Measurements from ENCODE around the gene AGAP2. TPM values are rescaled to one million over a fixed set of nuclear protein-coding genes. Genes with fewer than 3 reads are reported as not detected.
"Not testable (repeated sequence)": the region's sequence is repeated elsewhere in the genome, so short reads cannot be mapped to it uniquely, and the experiment has no call there.

Gene AGAP2
- total RNA-seq, 4 donors from 2014 or later: 1.1 to 5.7 (median 2.5) TPM

GRCh38 chr12:57724936-57725740 is 13.4 kb downstream of the AGAP2 start:
- H3K4me3 ChIP-seq: no peak overlapping the region
- H3K27ac ChIP-seq: no peak overlapping the region
- 53 to 68% methylated on average over 10 to 11 of the region's 11 CpGs for WGBS, 2 donors
- DNase-seq (ENCODE audit: low spot score in 2 of 2): no peak
- H3K27me3 ChIP-seq: peaks cover 0 to 5% of the 10 kb centered on the region in 2 donors
- TF ChIP-seq POLR2A (IDR thresholded peaks at IDR 0.05): no peak
- TF ChIP-seq CTCF (IDR thresholded peaks at IDR 0.05): no peak
- no peak for TF ChIP-seq EP300 (IDR thresholded peaks at IDR 0.05)
- peaks cover 0 to 22% (median 9%) of the 10 kb centered on the region in 3 donors for H3K36me3 ChIP-seq
- H3K9me3 ChIP-seq: no peaks in the 10 kb centered on the region
- H3K4me1 ChIP-seq: peaks cover 0 to 22% (median 0%) of the 10 kb centered on the region in 4 donors

- H3K4me1 ChIP-seq: peaks cover 0 to 22% (median 0%) of the 10 kb centered on the region in 4 donors
- no peak for DNase-seq (ENCODE audit: low spot score in 2 of 2)
- no peak overlapping the region for H3K27ac ChIP-seq
- H3K4me3 ChIP-seq: no peak overlapping the region
- 75 to 87% methylated on average over 12 of the region's 12 CpGs for WGBS, 2 donors
- TF ChIP-seq EP300 (IDR thresholded peaks at IDR 0.05) (no peak), CTCF (IDR thresholded peaks at IDR 0.05) (no peak), POLR2A (IDR thresholded peaks at IDR 0.05) (no peak)
- H3K36me3 ChIP-seq: peaks cover 0 to 30% (median 10%) of the 10 kb centered on the region in 3 donors
- no peaks in the 10 kb centered on the region for H3K9me3 ChIP-seq
- H3K27me3 ChIP-seq: peaks cover 0 to 5% of the 10 kb centered on the region in 2 donors
Measured at GRCh38 chr12:57724003-57724935, 14.3 kb downstream of the AGAP2 start.

- Histone ChIP-seq H3K27ac (no peak overlapping the region), H3K36me3 (peaks cover 0 to 37% (median 10%) of the 10 kb centered on the region in 3 donors), H3K27me3 (peaks cover 0 to 5% of the 10 kb centered on the region in 2 donors), H3K4me1 (peaks cover 0 to 22% (median 0%) of the 10 kb centered on the region in 4 donors), H3K9me3 (no peaks in the 10 kb centered on the region), H3K4me3 (no peak overlapping the region)
- WGBS, 2 donors: 63 to 71% methylated on average over 2 of the region's 2 CpGs
- DNase-seq (ENCODE audit: low spot score in 2 of 2): no peak
- TF ChIP-seq EP300 (IDR thresholded peaks at IDR 0.05): no peak
- TF ChIP-seq POLR2A (IDR thresholded peaks at IDR 0.05): no peak
- no peak for TF ChIP-seq CTCF (IDR thresholded peaks at IDR 0.05)
Measured at GRCh38 chr12:57723630-57723962, 14.9 kb downstream of the AGAP2 start.

GRCh38 chr12:57722716-57723629 is 15.6 kb downstream of the AGAP2 start:
- Histone ChIP-seq H3K9me3 (no peaks in the 10 kb centered on the region), H3K4me3 (no peak overlapping the region), H3K27me3 (peaks cover 0 to 5% of the 10 kb centered on the region in 2 donors), H3K27ac (no peak overlapping the region), H3K4me1 (peaks cover 0 to 22% (median 0%) of the 10 kb centered on the region in 4 donors), H3K36me3 (peaks cover 0 to 43% (median 16%) of the 10 kb centered on the region in 3 donors)
- no peak for TF ChIP-seq POLR2A (IDR thresholded peaks at IDR 0.05)
- TF ChIP-seq EP300 (IDR thresholded peaks at IDR 0.05): no peak
- TF ChIP-seq CTCF (IDR thresholded peaks at IDR 0.05): no peak
- WGBS, 2 donors: 50 to 59% methylated on average over 11 of the region's 11 CpGs
- no peak for DNase-seq (ENCODE audit: low spot score in 2 of 2)

- WGBS, 2 donors: 92% methylated on average over 16 of the region's 16 CpGs
- Histone ChIP-seq H3K36me3 (peaks cover 0 to 53% (median 23%) of the 10 kb centered on the region in 3 donors), H3K4me1 (peaks cover 0 to 15% (median 0%) of the 10 kb centered on the region in 4 donors)
- not testable (repeated sequence) for DNase-seq (ENCODE audit: low spot score in 2 of 2); H3K27me3 ChIP-seq; H3K27ac ChIP-seq; H3K9me3 ChIP-seq; H3K4me3 ChIP-seq
Measured at GRCh38 chr12:57721846-57722608, 16.5 kb downstream of the AGAP2 start.

Measured in tibial nerve (tissue), 4 donors.